Measurements from ENCODE around the gene CHRNB1. TPM values are rescaled to one million over a fixed set of nuclear protein-coding genes. Genes with fewer than 3 reads are reported as not detected.

The CHRNB1 gene
- total RNA-seq, 1 donor from 2014 or later, result 8.1 TPM

GRCh38 chr17:7483255-7484066 lies 38.6 kb downstream of the CHRNB1 start:
- DNase-seq (ENCODE audit: low read depth in 2 of 2), result peak; percentile 93 to 95

- peak; percentile 99 for DNase-seq (ENCODE audit: low read depth in 2 of 2)
Observed at GRCh38 chr17:7484067-7484918, 39.4 kb downstream of the CHRNB1 start, which contains the start of gene POLR2A. Gene POLR2A (plus strand): TSS chr17:7484366.

GRCh38 chr17:7484919-7485377 lies 40.1 kb downstream of the CHRNB1 start:
- no peak for DNase-seq (ENCODE audit: low read depth in 2 of 2)

GRCh38 chr17:7486181-7486580 lies 41.3 kb downstream of the CHRNB1 start:
- DNase-seq (ENCODE audit: low read depth in 2 of 2), result no peak

GRCh38 chr17:7490144-7490543 lies 45.3 kb downstream of the CHRNB1 start:
- no peak for DNase-seq (ENCODE audit: low read depth in 2 of 2)

- DNase-seq (ENCODE audit: low read depth in 2 of 2), result no peak
Observed at GRCh38 chr17:7491583-7491982, 46.7 kb downstream of the CHRNB1 start.

- no peak for DNase-seq (ENCODE audit: low read depth in 2 of 2)
Observed at GRCh38 chr17:7493941-7494340, 49.1 kb downstream of the CHRNB1 start.

GRCh38 chr17:7495906-7496434 lies 51.1 kb downstream of the CHRNB1 start:
- no peak for DNase-seq (ENCODE audit: low read depth in 2 of 2)

- DNase-seq (ENCODE audit: low read depth in 2 of 2), result peak in 1 of 2 donors; percentile 18
Observed at GRCh38 chr17:7496470-7497183, 51.8 kb downstream of the CHRNB1 start.

- DNase-seq (ENCODE audit: low read depth in 2 of 2), result peak; percentile 94 to 97
Observed at GRCh38 chr17:7497228-7497627, 52.4 kb downstream of the CHRNB1 start.

GRCh38 chr17:7497636-7498035 lies 52.8 kb downstream of the CHRNB1 start:
- no peak for DNase-seq (ENCODE audit: low read depth in 2 of 2)

- no peak for DNase-seq (ENCODE audit: low read depth in 2 of 2)
Observed at GRCh38 chr17:7499161-7499560, 54.3 kb downstream of the CHRNB1 start.

- DNase-seq (ENCODE audit: low read depth in 2 of 2), result no peak
Observed at GRCh38 chr17:7501729-7502128, 56.9 kb downstream of the CHRNB1 start.

GRCh38 chr17:7502171-7502847 lies 57.4 kb downstream of the CHRNB1 start:
- DNase-seq (ENCODE audit: low read depth in 2 of 2), result no peak

- peak in 1 of 2 donors; percentile 41 for DNase-seq (ENCODE audit: low read depth in 2 of 2)
Observed at GRCh38 chr17:7502987-7503386, 58.1 kb downstream of the CHRNB1 start.

GRCh38 chr17:7503521-7503920 lies 58.7 kb downstream of the CHRNB1 start:
- no peak for DNase-seq (ENCODE audit: low read depth in 2 of 2)

Other genes starting within 250 kb of the CHRNB1 start
- 5.4 and 9.1 TPM in 2 replicates for gene DLG4, start 225.2 kb upstream of the CHRNB1 start, total RNA-seq
- gene ACADVL, start 225.1 kb upstream of the CHRNB1 start, total RNA-seq, result 205 and 242 TPM in 2 replicates
- gene DVL2, start 210.5 kb upstream of the CHRNB1 start, total RNA-seq, result 25.1 and 31.9 TPM in 2 replicates
- 30.9 and 38.5 TPM in 2 replicates for gene PHF23, start 205.6 kb upstream of the CHRNB1 start, total RNA-seq
- 124 and 130 TPM in 2 replicates for gene GABARAP, start 202.6 kb upstream of the CHRNB1 start, total RNA-seq
- 22.4 and 25.2 TPM in 2 replicates for gene CTDNEP1, start 193.3 kb upstream of the CHRNB1 start, total RNA-seq
- gene ELP5, start 192.8 kb upstream of the CHRNB1 start, total RNA-seq, result 26.6 and 32.7 TPM in 2 replicates
- gene CLDN7, start 182.6 kb upstream of the CHRNB1 start, total RNA-seq, result 0.99 and 7.0 TPM in 2 replicates
- 0.22 and 0.60 TPM in 2 replicates for gene SLC2A4, start 163.3 kb upstream of the CHRNB1 start, total RNA-seq
- under 0.01 TPM in 2 replicates for gene YBX2, start 150.4 kb upstream of the CHRNB1 start, total RNA-seq
- gene EIF5A, start 137.4 kb upstream of the CHRNB1 start, total RNA-seq, result 385 and 487 TPM in 2 replicates
- 22.9 and 33.5 TPM in 2 replicates for gene GPS2, start 129.7 kb upstream of the CHRNB1 start, total RNA-seq
- gene NEURL4, start 115.7 kb upstream of the CHRNB1 start, total RNA-seq, result 7.4 and 13.1 TPM in 2 replicates
- gene ACAP1, start 108.5 kb upstream of the CHRNB1 start, total RNA-seq, result 0.40 and 0.44 TPM in 2 replicates
- gene KCTD11, start 92.9 kb upstream of the CHRNB1 start, total RNA-seq, result 2.4 and 3.8 TPM in 2 replicates
- gene TMEM95, start 89.9 kb upstream of the CHRNB1 start, total RNA-seq, result not detected in 2 replicates
- 1.5 and 1.8 TPM in 2 replicates for gene TNK1, start 64.0 kb upstream of the CHRNB1 start, total RNA-seq
- 15.0 and 19.4 TPM in 2 replicates for gene PLSCR3, start 50.5 kb upstream of the CHRNB1 start, total RNA-seq
- gene TMEM256, start 41.0 kb upstream of the CHRNB1 start, total RNA-seq, result 141 and 232 TPM in 2 replicates
- gene NLGN2, start 37.2 kb upstream of the CHRNB1 start, total RNA-seq, result 1.2 and 1.3 TPM in 2 replicates
- gene SPEM1, start 24.7 kb upstream of the CHRNB1 start, total RNA-seq, result not detected in 2 replicates
- gene SPEM2, start 19.4 kb upstream of the CHRNB1 start, total RNA-seq, result not detected in 2 replicates
- gene SPEM3, start 16.2 kb upstream of the CHRNB1 start, total RNA-seq, result not detected in 2 replicates
- gene TMEM102, start 9.6 kb upstream of the CHRNB1 start, total RNA-seq, result 6.1 and 9.3 TPM in 2 replicates
- gene FGF11, start 5.5 kb upstream of the CHRNB1 start, total RNA-seq, result 0.20 and 0.22 TPM in 2 replicates
- 6.3 and 8.5 TPM in 2 replicates for gene ZBTB4, start 34.6 kb downstream of the CHRNB1 start, total RNA-seq
- gene SLC35G6, start 36.4 kb downstream of the CHRNB1 start, total RNA-seq, result not detected in 2 replicates
- gene POLR2A, start 39.3 kb downstream of the CHRNB1 start, total RNA-seq, result 56.0 and 70.0 TPM in 2 replicates
- gene TNFSF12, start 104.0 kb downstream of the CHRNB1 start, total RNA-seq, result 4.4 and 4.8 TPM in 2 replicates
- gene TNFSF13, start 113.7 kb downstream of the CHRNB1 start, total RNA-seq, result 0.20 and 0.65 TPM in 2 replicates
- 52.3 and 81.5 TPM in 2 replicates for gene SENP3, start 116.9 kb downstream of the CHRNB1 start, total RNA-seq
- gene CD68, start 134.6 kb downstream of the CHRNB1 start, total RNA-seq, result 0.40 and 0.44 TPM in 2 replicates
- gene MPDU1, start 138.8 kb downstream of the CHRNB1 start, total RNA-seq, result 56.7 and 72.2 TPM in 2 replicates
- not detected in 2 replicates for gene SOX15, start 145.0 kb downstream of the CHRNB1 start, total RNA-seq
- gene FXR2, start 169.8 kb downstream of the CHRNB1 start, total RNA-seq, result 25.9 and 36.3 TPM in 2 replicates
- gene SAT2, start 182.8 kb downstream of the CHRNB1 start, total RNA-seq, result 25.7 and 33.3 TPM in 2 replicates
- 0.20 and 0.22 TPM in 2 replicates for gene SHBG, start 185.1 kb downstream of the CHRNB1 start, total RNA-seq
- not detected in 2 replicates for gene ATP1B2, start 205.9 kb downstream of the CHRNB1 start, total RNA-seq
- 27.8 and 37.0 TPM in 2 replicates for gene TP53, start 242.4 kb downstream of the CHRNB1 start, total RNA-seq
- 6.1 and 6.9 TPM in 2 replicates for gene WRAP53, start 243.4 kb downstream of the CHRNB1 start, total RNA-seq